BLaER1 treated with 17β-estradiol and CSF1 and Interleukin-3, amounts not matched to agents 10 nM and 100 nM (cell line): ENCODE results near the gene APLNR.
"Not testable (repeated sequence)": the region's sequence is repeated elsewhere in the genome, so short reads cannot be mapped to it uniquely, and the experiment has no call there.

Source experiments
- H3K27ac ChIP-seq, 11 experiments: shearing (Covaris generic); formaldehyde crosslinking; 2 replicates each; pipeline ENCODE4 v1.8.1; 2022
- H3K27me3 ChIP-seq, 11 experiments: shearing (Covaris generic); formaldehyde crosslinking; 2 replicates each; pipeline ENCODE4 v1.8.1; 2022
- H3K36me3 ChIP-seq, 11 experiments: shearing (Covaris generic); formaldehyde crosslinking; 2 replicates each; pipeline ENCODE4 v1.8.1; 2022
- H3K4me1 ChIP-seq, 10 experiments: shearing (Covaris generic); formaldehyde crosslinking; 2 replicates each; pipeline ENCODE4 v1.8.1; 2022
- H3K4me2 ChIP-seq, 11 experiments: shearing (Covaris generic); formaldehyde crosslinking; 2 replicates each; pipeline ENCODE4 v1.8.1; 2022
- H3K4me3 ChIP-seq, 10 experiments: shearing (Covaris generic); formaldehyde crosslinking; 2 replicates each; pipeline ENCODE4 v1.8.1; 2022
- H3K9ac ChIP-seq, 11 experiments: shearing (Covaris generic); formaldehyde crosslinking; 2 replicates each; pipeline ENCODE4 v1.8.1; 2022
- H3K9me3 ChIP-seq, 11 experiments: shearing (Covaris generic); formaldehyde crosslinking; replicated peaks in 1 of 11; 2 replicates each; pipeline ENCODE4 v1.8.1; 2022
- H4K20me1 ChIP-seq, 11 experiments: shearing (Covaris generic); formaldehyde crosslinking; 2 replicates each; pipeline ENCODE4 v1.8.1; 2022
- Cebpa-rat ChIP-seq, 11 experiments: shearing (Covaris generic); IDR thresholded peaks; 2 replicates each; pipeline ENCODE4 v1.8.1; 2022

The APLNR gene

DNA sequence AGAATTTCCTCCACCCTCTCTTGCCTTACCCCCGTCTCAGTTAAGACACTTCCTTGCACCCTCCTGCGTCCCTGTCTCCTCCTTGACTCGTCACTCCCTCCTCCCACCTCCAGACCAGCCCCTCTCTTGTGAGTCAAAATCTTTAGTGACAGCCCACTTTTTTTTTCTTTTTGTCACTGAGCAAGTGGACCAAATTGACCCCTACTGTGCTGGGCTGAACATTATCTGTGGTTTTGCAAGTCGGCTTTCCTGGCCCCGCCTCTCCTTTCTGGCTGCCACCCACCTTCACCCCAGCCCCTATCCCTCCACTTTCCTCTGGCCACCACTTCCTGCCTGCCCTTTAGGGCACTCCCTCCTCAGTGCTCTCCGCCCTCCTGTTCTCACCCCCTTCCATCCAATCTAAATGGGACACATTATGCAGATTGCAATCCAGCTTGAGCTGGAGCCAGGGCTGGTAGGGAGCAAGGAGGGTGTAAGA lies at the start of gene APLNR:
APLNR (minus strand) TSS at position 47 of the 478 bp plus-strand sequence. CDS start 246 bp downstream, outside the sequence.
- Histone ChIP-seq H3K27ac (no peak within 1 kb of the TSS), H3K9me3 (peaks cover 0 to 12% (median 0%) of the 10 kb centered on the region in 11 experiments; a peak in 2 of 22 replicates), H4K20me1 (no peaks in the 10 kb centered on the region), H3K36me3 (no peaks in the 10 kb centered on the region), H3K4me2 (peak within 1 kb of the TSS in 10 of 11 experiments; percentile 19 to 58 (median 40); a peak in 13 of 22 replicates), H3K27me3 (peaks cover 0 to 95% (median 0%) of the 10 kb centered on the region in 11 experiments; a peak in 5 of 22 replicates), H3K9ac (no peak within 1 kb of the TSS), H3K4me1 (peaks cover 6 to 17% (median 8%) of the 10 kb centered on the region in 10 experiments; a peak in 14 of 20 replicates), H3K4me3 (no peak within 1 kb of the TSS)
- no peak for TF ChIP-seq Cebpa-rat (IDR thresholded peaks at IDR 0.05)

DNA sequence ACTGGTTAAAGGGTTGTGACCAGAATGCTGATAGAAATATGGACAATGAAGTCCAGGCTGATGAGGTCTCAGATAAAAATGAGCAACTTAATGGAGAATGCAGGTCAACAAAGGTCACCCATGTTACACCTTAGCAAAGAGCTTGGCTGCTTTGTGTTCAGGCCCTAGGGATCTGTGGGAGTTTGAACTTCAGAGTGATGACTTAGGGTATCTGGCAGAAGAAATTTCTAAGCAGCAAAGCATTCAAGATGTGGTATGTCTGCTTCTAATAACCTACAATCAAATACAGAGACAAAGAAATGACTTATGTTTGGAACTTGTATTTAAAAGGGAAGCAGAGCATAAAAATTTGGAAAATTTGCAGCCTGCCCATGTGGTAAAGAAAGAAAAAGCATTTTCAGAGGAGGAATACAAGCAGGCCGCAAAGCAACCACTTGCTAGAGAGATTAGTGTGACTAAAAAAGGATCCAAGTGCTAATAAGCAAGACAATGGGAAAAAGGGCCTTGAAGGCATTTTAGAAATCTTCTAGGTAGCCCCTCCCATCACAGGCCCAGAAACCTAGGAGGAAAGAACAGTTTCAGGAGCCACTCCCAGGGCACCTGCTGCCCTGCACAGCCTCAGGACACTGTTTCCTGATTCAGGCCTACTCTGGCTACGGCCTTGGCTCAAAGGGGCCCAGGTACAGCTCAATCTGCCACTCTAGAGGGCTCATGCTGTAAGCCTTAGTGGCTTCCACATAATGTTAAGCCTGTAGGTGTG lies 46.4 kb upstream of the APLNR start:
- Histone ChIP-seq H3K4me2 (no peak overlapping the region), H3K27ac (no peak overlapping the region), H3K9ac (no peak overlapping the region), H3K9me3 (peaks cover 0 to 8% (median 0%) of the 10 kb centered on the region in 11 experiments; a peak in 2 of 22 replicates), H3K4me1 (peaks cover 0 to 8% (median 2%) of the 10 kb centered on the region in 10 experiments; a peak in 11 of 20 replicates), H3K27me3 (no peaks in the 10 kb centered on the region), H3K36me3 (no peaks in the 10 kb centered on the region), H4K20me1 (no peaks in the 10 kb centered on the region), H3K4me3 (no peak overlapping the region)
- no peak for TF ChIP-seq Cebpa-rat (IDR thresholded peaks at IDR 0.05)

- H3K27me3 ChIP-seq: not testable (repeated sequence)
These were observed 44.5 kb upstream of the APLNR start for GRCh38 chr11:57281546-57281945.

GRCh38 chr11:57279116-57279515 lies 42.1 kb upstream of the APLNR start:
- Histone ChIP-seq H4K20me1 (no peaks in the 10 kb centered on the region), H3K9ac (no peak overlapping the region), H3K27me3 (no peaks in the 10 kb centered on the region), H3K4me2 (peak overlapping the region in 2 of 11 experiments; percentile 68 to 76; a peak in 2 of 22 replicates), H3K4me1 (peaks cover 0 to 27% (median 12%) of the 10 kb centered on the region in 10 experiments; a peak in 13 of 20 replicates), H3K9me3 (peaks cover 0 to 8% (median 0%) of the 10 kb centered on the region in 11 experiments; a peak in 3 of 22 replicates), H3K4me3 (no peak overlapping the region), H3K36me3 (no peaks in the 10 kb centered on the region), H3K27ac (no peak overlapping the region)
- TF ChIP-seq Cebpa-rat (IDR thresholded peaks at IDR 0.05): no peak

More at GRCh38 chr11:57281546-57281945, 44.5 kb upstream of the APLNR start:
- not testable (repeated sequence) for H3K4me2 ChIP-seq, H3K27ac ChIP-seq, H3K4me3 ChIP-seq, H3K36me3 ChIP-seq, H3K9ac ChIP-seq, H3K9me3 ChIP-seq, H4K20me1 ChIP-seq
- H3K4me1 ChIP-seq: peaks cover 0 to 27% (median 12%) of the 10 kb centered on the region in 10 experiments; a peak in 13 of 20 replicates

- peaks cover 3 to 12% (median 4%) of the 10 kb centered on the region in 11 experiments; a peak in 17 of 22 replicates for H3K9me3 ChIP-seq
- H3K4me3 ChIP-seq: no peak overlapping the region
- H3K4me1 ChIP-seq: peaks cover 0 to 27% (median 12%) of the 10 kb centered on the region in 10 experiments; a peak in 13 of 20 replicates
- no peak for TF ChIP-seq Cebpa-rat (IDR thresholded peaks at IDR 0.05)
- no peaks in the 10 kb centered on the region for H3K36me3 ChIP-seq
- H4K20me1 ChIP-seq: no peaks in the 10 kb centered on the region
- no peaks in the 10 kb centered on the region for H3K27me3 ChIP-seq
- H3K9ac ChIP-seq: peak overlapping the region in 1 of 11 experiments; percentile 31; a peak in 1 of 22 replicates
- H3K27ac ChIP-seq: peak overlapping the region in 4 of 11 experiments; percentile 1 to 72 (median 55); a peak in 4 of 22 replicates
- peak overlapping the region in 3 of 11 experiments; percentile 48 to 76 (median 68); a peak in 5 of 22 replicates for H3K4me2 ChIP-seq
These were observed 41.7 kb upstream of the APLNR start for GRCh38 chr11:57278721-57279095.

DNA sequence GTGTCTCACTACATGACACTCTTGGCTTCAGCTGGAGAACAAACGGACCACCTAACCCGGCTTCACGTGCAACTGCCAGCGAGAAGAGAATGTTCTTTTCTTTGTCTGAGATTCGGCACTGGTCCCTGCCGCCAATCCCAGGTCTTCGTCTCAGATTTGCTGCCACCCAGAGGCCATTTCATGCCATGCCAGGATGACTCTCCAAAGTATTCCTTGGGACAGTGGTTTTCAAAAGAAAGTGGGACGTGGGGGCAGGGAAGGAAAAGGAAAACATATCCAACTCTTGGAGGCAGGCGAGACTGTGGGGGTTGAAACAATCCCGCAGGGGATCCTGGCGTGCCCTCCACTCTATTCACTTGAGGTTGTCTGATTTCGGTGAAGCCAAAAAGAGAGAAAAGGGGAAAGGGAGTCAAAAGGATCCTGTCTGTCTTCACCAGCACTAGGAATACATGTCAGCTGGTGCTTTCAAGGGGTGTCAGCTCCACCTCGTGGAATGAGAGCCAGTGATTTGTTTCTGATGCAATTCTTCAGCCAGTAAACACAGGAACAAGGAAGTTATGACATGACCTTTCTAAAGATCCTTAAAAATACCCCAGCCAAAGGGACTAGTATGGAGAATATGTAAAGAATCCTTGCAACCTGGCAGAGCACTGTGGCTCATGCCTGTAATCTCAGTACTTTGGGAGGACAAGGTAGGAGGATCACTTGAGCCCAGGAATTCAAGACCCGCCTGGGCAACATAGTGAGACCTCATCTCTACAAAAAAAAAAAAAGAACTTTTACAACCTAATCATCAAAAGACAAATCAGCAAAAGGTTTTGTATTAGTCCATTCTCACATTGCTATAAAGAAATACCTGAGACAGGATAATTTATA lies 41.0 kb upstream of the APLNR start:
- peak overlapping the region in 3 of 11 experiments; percentile 1 to 51 (median 31); a peak in 5 of 22 replicates for H3K9ac ChIP-seq

GRCh38 chr11:57276971-57277675 lies 40.1 kb upstream of the APLNR start:
- Histone ChIP-seq H3K4me1 (peaks cover 0 to 27% (median 12%) of the 10 kb centered on the region in 10 experiments; a peak in 13 of 20 replicates), H3K9ac (no peak overlapping the region), H4K20me1 (no peaks in the 10 kb centered on the region), H3K9me3 (peaks cover 10 to 22% (median 13%) of the 10 kb centered on the region in 11 experiments; a peak in 20 of 22 replicates), H3K27me3 (no peaks in the 10 kb centered on the region), H3K27ac (no peak overlapping the region), H3K4me2 (peak overlapping the region in 5 of 11 experiments; percentile 15 to 76 (median 48); a peak in 8 of 22 replicates), H3K4me3 (no peak overlapping the region), H3K36me3 (no peaks in the 10 kb centered on the region)
- TF ChIP-seq Cebpa-rat (IDR thresholded peaks at IDR 0.05): peak in 3 of 11 experiments; percentile 20 to 52 (median 24); a peak in 2 of 22 replicates

More for the DNA sequence above, 41.0 kb upstream of the APLNR start:
- TF ChIP-seq Cebpa-rat (IDR thresholded peaks at IDR 0.05): no peak
- H3K4me2 ChIP-seq: peak overlapping the region in 10 of 11 experiments; percentile 0 to 76 (median 26); a peak in 13 of 22 replicates
- no peaks in the 10 kb centered on the region for H3K36me3 ChIP-seq
- no peaks in the 10 kb centered on the region for H3K27me3 ChIP-seq
- H3K9me3 ChIP-seq: peaks cover 9 to 18% (median 10%) of the 10 kb centered on the region in 11 experiments; a peak in 20 of 22 replicates
- H3K27ac ChIP-seq: peak overlapping the region in 6 of 11 experiments; percentile 1 to 72 (median 30); a peak in 8 of 22 replicates
- H3K4me1 ChIP-seq: peaks cover 0 to 27% (median 12%) of the 10 kb centered on the region in 10 experiments; a peak in 13 of 20 replicates
- no peaks in the 10 kb centered on the region for H4K20me1 ChIP-seq
- H3K4me3 ChIP-seq: no peak overlapping the region
